Activated T-cell treated with anti-CD3 and anti-CD28 coated beads, Interleukin-2, amount 50 U/mL, for 72 hours (primary cell): Measurements from ENCODE around the gene FSTL4. TPM values are rescaled to one million over a fixed set of nuclear protein-coding genes. Genes with fewer than 3 reads are reported as not detected.

Experiments
- ATAC-seq, 2 donors: fragments of 150-1000 bp; cut with Tn5 transposase; replicated peaks in 1 of 2; 2 replicates each; pipeline ENCODE4 v1.10.0; 2021; ENCODE audit warnings: moderate library complexity in 2 of 2, mild to moderate bottlenecking in 1 of 2
- DNase-seq, 2 donors: peaks; one replicate each; pipeline ENCODE4 v3.0.0; 2021 to 2022; ENCODE audit warnings: mixed read lengths in 1 of 2
- H3K27ac Mint-ChIP-seq: one replicate; pipeline ENCODE4 v1.8.0; 2022; ENCODE audit warnings: mild to moderate bottlenecking, moderate library complexity, mixed read lengths
- H3K27me3 Mint-ChIP-seq: one replicate; pipeline ENCODE4 v1.8.0; 2022; ENCODE audit warnings: low read depth, mixed read lengths
- H3K36me3 Mint-ChIP-seq, 2 donors: one replicate each; pipeline ENCODE4 v1.8.0; 2022; ENCODE audit warnings: mixed read lengths in 2 of 2, mild to moderate bottlenecking in 1 of 2; ENCODE audit not compliant: insufficient read depth in 2 of 2
- H3K4me1 Mint-ChIP-seq: one replicate; pipeline ENCODE4 v1.8.0; 2022; ENCODE audit warnings: low read depth, mixed read lengths
- H3K4me3 Mint-ChIP-seq, 2 donors: one replicate each; pipeline ENCODE4 v1.8.0; 2022; ENCODE audit warnings: mild to moderate bottlenecking in 2 of 2, mixed read lengths in 2 of 2, moderate library complexity in 2 of 2
- H3K9me3 Mint-ChIP-seq, 2 donors: one replicate each; pipeline ENCODE4 v1.8.0; 2022; ENCODE audit warnings: mixed read lengths in 2 of 2
- total RNA-seq, 2 donors: library from RNA; stranded (reverse); gene quantifications; one replicate each; pipeline ENCODE4 v1.2.3, GENCODE V29; 2022

Gene FSTL4
- total RNA-seq, 2 donors from 2014 or later, result not detected

DNA sequence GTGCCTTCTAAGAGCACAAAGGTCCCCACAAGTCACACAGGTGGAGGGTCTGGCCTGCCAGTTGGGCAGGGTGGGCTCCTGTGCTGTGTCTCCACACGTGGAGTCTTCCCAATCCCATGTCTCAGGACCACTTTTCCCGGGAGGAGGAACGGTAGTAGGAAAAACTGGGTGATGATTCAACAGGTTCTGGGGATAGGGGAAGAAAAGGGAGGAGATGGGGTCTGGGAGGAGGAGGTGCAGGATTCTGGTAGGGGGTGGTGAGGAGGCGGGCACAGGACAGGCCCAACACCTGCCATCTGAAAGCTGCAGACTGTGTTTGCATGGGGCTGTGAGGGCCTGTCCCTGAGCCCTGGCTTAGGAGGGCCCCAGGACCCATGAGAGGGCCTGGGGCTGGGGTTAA, 345.4 kb downstream of the FSTL4 start:
- Mint-ChIP-seq H3K36me3 (no peaks in the 10 kb centered on the region), H3K4me1 (peaks cover 11% of the 10 kb centered on the region), H3K27me3 (peaks cover 9% of the 10 kb centered on the region), H3K4me3 (no peak overlapping the region), H3K27ac (no peak overlapping the region), H3K9me3 (no peaks in the 10 kb centered on the region)
- ATAC-seq, result no peak
- no peak for DNase-seq

- no peak for ATAC-seq
- Mint-ChIP-seq H3K4me1 (peaks cover 11% of the 10 kb centered on the region), H3K27me3 (peaks cover 9% of the 10 kb centered on the region), H3K4me3 (no peak overlapping the region), H3K36me3 (no peaks in the 10 kb centered on the region), H3K9me3 (no peaks in the 10 kb centered on the region), H3K27ac (no peak overlapping the region)
- DNase-seq, result no peak
Measured at GRCh38 chr5:133266527-133266878, 345.8 kb downstream of the FSTL4 start.

DNA sequence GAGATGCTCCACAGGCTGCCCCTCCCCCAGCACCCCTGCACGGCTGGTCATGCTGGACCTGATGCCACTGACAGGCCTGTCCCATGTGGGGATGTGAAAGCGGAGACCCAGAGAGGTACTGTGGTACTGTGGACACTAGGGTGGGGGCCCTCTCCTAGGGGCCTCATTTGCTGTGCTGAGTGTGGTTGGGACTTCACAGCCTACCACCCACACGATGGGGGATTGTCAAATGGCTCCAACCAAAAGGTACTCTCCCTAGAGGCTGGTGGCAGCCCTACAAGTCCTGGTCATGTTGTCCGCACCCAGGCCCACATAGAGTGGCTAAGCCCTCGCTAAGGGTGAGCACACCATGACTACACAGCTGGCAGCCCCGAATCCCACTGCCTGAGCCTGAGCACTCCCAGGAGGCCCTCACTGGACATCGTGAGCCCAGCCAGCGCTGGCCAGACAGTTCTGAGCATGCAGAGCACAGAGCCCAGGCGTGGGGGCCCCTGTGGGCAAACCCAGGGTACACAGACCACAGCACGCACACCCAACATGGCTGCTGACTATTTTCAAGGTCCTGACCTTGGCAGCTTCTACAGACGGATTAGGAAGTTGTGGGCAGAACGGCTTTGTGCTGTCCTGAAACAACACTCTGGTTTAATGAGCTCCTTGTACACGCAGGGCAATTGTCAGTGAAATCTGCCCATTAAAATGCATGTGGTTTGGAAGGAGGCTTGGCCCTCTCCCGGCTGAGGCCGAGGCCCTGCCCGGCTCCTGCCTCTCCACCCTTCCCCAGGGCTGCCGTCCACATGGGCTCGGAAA, 346.4 kb downstream of the FSTL4 start:
- DNase-seq, result peak in 1 of 2 donors; percentile 18
- Mint-ChIP-seq H3K9me3 (no peaks in the 10 kb centered on the region), H3K4me3 (no peak overlapping the region), H3K4me1 (peaks cover 11% of the 10 kb centered on the region), H3K27ac (no peak overlapping the region), H3K36me3 (no peaks in the 10 kb centered on the region), H3K27me3 (peaks cover 9% of the 10 kb centered on the region)
- peak; percentile 43 to 73 for ATAC-seq

GRCh38 chr5:133265257-133265656, 347.1 kb downstream of the FSTL4 start:
- no peak overlapping the region for H3K27ac Mint-ChIP-seq
- no peak for DNase-seq
- H3K4me1 Mint-ChIP-seq, result peaks cover 11% of the 10 kb centered on the region
- peaks cover 9% of the 10 kb centered on the region for H3K27me3 Mint-ChIP-seq
- H3K4me3 Mint-ChIP-seq, result no peak overlapping the region
- no peaks in the 10 kb centered on the region for H3K36me3 Mint-ChIP-seq
- peak; percentile 52 to 63 for ATAC-seq
- H3K9me3 Mint-ChIP-seq, result no peaks in the 10 kb centered on the region

- DNase-seq (no peak), ATAC-seq (no peak)
- Mint-ChIP-seq H3K36me3 (no peaks in the 10 kb centered on the region), H3K27me3 (peaks cover 9% of the 10 kb centered on the region), H3K4me1 (peaks cover 33% of the 10 kb centered on the region), H3K4me3 (no peak overlapping the region), H3K27ac (no peak overlapping the region), H3K9me3 (no peaks in the 10 kb centered on the region)
Measured at GRCh38 chr5:133262690-133263089, 349.7 kb downstream of the FSTL4 start.

GRCh38 chr5:133261993-133262392, 350.3 kb downstream of the FSTL4 start:
- H3K9me3 Mint-ChIP-seq, result no peaks in the 10 kb centered on the region
- ATAC-seq, result no peak

GRCh38 chr5:133260715-133261114, 351.6 kb downstream of the FSTL4 start:
- Mint-ChIP-seq H3K27ac (no peak overlapping the region), H3K36me3 (no peaks in the 10 kb centered on the region), H3K4me3 (no peak overlapping the region), H3K4me1 (peaks cover 37% of the 10 kb centered on the region), H3K9me3 (no peaks in the 10 kb centered on the region), H3K27me3 (peaks cover 9% of the 10 kb centered on the region)
- no peak for DNase-seq
- ATAC-seq, result no peak

More at GRCh38 chr5:133261993-133262392, 350.3 kb downstream of the FSTL4 start:
- DNase-seq, result no peak
- no peaks in the 10 kb centered on the region for H3K36me3 Mint-ChIP-seq
- peaks cover 9% of the 10 kb centered on the region for H3K27me3 Mint-ChIP-seq
- no peak overlapping the region for H3K4me3 Mint-ChIP-seq
- no peak overlapping the region for H3K27ac Mint-ChIP-seq
- peaks cover 38% of the 10 kb centered on the region for H3K4me1 Mint-ChIP-seq

DNA sequence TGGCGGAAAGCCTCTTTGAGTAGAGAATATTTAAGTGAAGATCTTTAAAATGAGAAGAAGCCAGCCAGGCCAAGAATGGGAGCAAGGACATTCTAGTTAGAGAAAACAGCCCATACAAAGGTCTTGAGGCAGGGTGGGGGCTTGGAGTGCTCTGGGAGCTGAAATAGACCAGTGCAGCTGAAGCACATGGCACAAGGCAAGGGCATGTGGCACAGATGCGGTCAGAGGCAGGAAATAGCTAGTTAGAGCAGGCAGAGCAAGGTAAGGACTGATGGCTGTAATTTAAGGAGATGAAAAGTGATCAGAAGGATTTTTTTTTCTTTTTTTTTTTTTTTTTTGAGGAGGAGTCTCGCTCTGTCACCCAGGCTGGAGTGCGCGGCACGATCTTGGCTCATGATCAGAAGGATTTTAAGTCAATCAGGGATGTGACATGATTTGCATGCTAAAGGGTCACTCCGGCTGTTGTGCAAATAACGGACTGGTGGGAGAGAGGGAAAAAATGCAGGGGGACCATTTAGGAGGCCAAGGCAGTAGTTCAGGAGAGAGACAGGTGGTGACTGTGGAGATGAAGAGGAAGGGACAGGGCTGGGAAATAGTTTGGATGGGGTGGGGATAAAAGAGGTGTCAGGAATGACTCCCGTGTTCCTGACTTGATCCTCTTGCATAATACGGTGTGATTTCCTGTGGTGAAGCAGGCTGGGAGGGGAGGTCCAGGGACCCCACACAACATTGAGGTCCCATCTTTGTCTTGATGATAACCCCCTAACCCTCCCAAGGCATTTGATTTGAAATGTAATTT, 352.9 kb downstream of the FSTL4 start:
- DNase-seq (no peak), ATAC-seq (no peak)
- H3K27me3 Mint-ChIP-seq, result peaks cover 9% of the 10 kb centered on the region
- H3K27ac Mint-ChIP-seq, result no peak overlapping the region
- H3K4me1 Mint-ChIP-seq, result peaks cover 27% of the 10 kb centered on the region
- H3K9me3 Mint-ChIP-seq, result no peaks in the 10 kb centered on the region
- peak overlapping the region in 1 of 2 donors; percentile 11 for H3K4me3 Mint-ChIP-seq
- no peaks in the 10 kb centered on the region for H3K36me3 Mint-ChIP-seq

GRCh38 chr5:133257977-133258376, 354.4 kb downstream of the FSTL4 start:
- Mint-ChIP-seq H3K4me3 (no peak overlapping the region), H3K27ac (no peak overlapping the region), H3K27me3 (peaks cover 3% of the 10 kb centered on the region), H3K9me3 (no peaks in the 10 kb centered on the region), H3K4me1 (peaks cover 27% of the 10 kb centered on the region), H3K36me3 (no peaks in the 10 kb centered on the region)
- ATAC-seq (peak; percentile 90 to 91), DNase-seq (peak; percentile 35 to 39)

GRCh38 chr5:133256276-133256675, 356.1 kb downstream of the FSTL4 start:
- peaks cover 27% of the 10 kb centered on the region for H3K4me1 Mint-ChIP-seq

GRCh38 chr5:133254803-133255202, 357.5 kb downstream of the FSTL4 start:
- H3K36me3 Mint-ChIP-seq, result no peaks in the 10 kb centered on the region
- no peak overlapping the region for H3K4me3 Mint-ChIP-seq
- no peak overlapping the region for H3K27ac Mint-ChIP-seq
- no peaks in the 10 kb centered on the region for H3K9me3 Mint-ChIP-seq
- DNase-seq, result no peak
- ATAC-seq, result no peak
- peaks cover 26% of the 10 kb centered on the region for H3K4me1 Mint-ChIP-seq
- H3K27me3 Mint-ChIP-seq, result no peaks in the 10 kb centered on the region

More at GRCh38 chr5:133256276-133256675, 356.1 kb downstream of the FSTL4 start:
- ATAC-seq (no peak), DNase-seq (no peak)
- Mint-ChIP-seq H3K9me3 (no peaks in the 10 kb centered on the region), H3K27ac (no peak overlapping the region), H3K4me3 (no peak overlapping the region), H3K27me3 (no peaks in the 10 kb centered on the region), H3K36me3 (no peaks in the 10 kb centered on the region)

- peaks cover 15% of the 10 kb centered on the region for H3K4me1 Mint-ChIP-seq
- ATAC-seq (no peak), DNase-seq (no peak)
- H3K27ac Mint-ChIP-seq, result no peak overlapping the region
- H3K9me3 Mint-ChIP-seq, result no peaks in the 10 kb centered on the region
- H3K27me3 Mint-ChIP-seq, result no peaks in the 10 kb centered on the region
- H3K4me3 Mint-ChIP-seq, result no peak overlapping the region
- no peaks in the 10 kb centered on the region for H3K36me3 Mint-ChIP-seq
Measured at GRCh38 chr5:133253671-133254070, 358.7 kb downstream of the FSTL4 start.

- ATAC-seq (no peak), DNase-seq (no peak)
- H3K9me3 Mint-ChIP-seq, result no peaks in the 10 kb centered on the region
- H3K27me3 Mint-ChIP-seq, result no peaks in the 10 kb centered on the region
- peaks cover 9% of the 10 kb centered on the region for H3K4me1 Mint-ChIP-seq
- no peak overlapping the region for H3K27ac Mint-ChIP-seq
- H3K4me3 Mint-ChIP-seq, result no peak overlapping the region
- H3K36me3 Mint-ChIP-seq, result no peaks in the 10 kb centered on the region
Measured at GRCh38 chr5:133253070-133253469, 359.3 kb downstream of the FSTL4 start.
